HepG2 (cell line): ENCODE results near the gene SLC38A8. TPM values are rescaled to one million over a fixed set of nuclear protein-coding genes. Genes with fewer than 3 reads are reported as not detected.

Source experiments
- ATAC-seq: fragments of 200-7000 bp; cut with Tn5 transposase; 3 replicates; pipeline ENCODE4 v1.9.1; 2020; ENCODE audit warnings: mild to moderate bottlenecking, moderate library complexity
- BruUV-seq: library from RNA; stranded (reverse); fragments of 400-500 nt; replicated peaks from 2 replicates; lab custom pipeline; 2021; lab: Mats Ljungman, UMichigan
- CTCF ChIA-PET: fragments of 300-600 bp; formaldehyde crosslinking; extraction: SDS; loops from one replicate; lab custom pipeline; 2021; ENCODE audit warnings: low total read pairs, inconsistent platforms, low intra/inter-chr PET ratio; lab: Yijun Ruan, JAX
- POLR2A ChIA-PET: fragments of 350-600 bp; sonication (Branson Sonifier 250); formaldehyde crosslinking; loops from one replicate; lab custom pipeline; 2020; ENCODE audit warnings: antibody characterized with exemption, inconsistent platforms; lab: Yijun Ruan, JAX
- DNase-seq: peaks from one replicate; pipeline ENCODE4 v3.0.0-alpha.2; 2015; ENCODE audit warnings: low spot score
- FAIRE-seq: peaks from 3 replicates; lab custom pipeline; 2011; peaks lifted over from hg19 to GRCh38; lab: Jason Lieb, UNC
- H2AFZ ChIP-seq: one replicate; pipeline ENCODE4 v1.6.1; 2011; ENCODE audit warnings: low read length, inconsistent platforms
- H3K27ac ChIP-seq: fragments of 300-600 bp; 3 replicates; pipeline ENCODE4 v1.8.0; 2011; ENCODE audit warnings: mixed run types, mild to moderate bottlenecking, mixed read lengths, low read length, inconsistent platforms; ENCODE audit not compliant: insufficient read depth; ENCODE audit errors: extremely low read length
- H3K27me3 ChIP-seq, 2 experiments: fragments of 200-600 bp in 1 of 2; 2 replicates in 1 of 2; 3 replicates in 1 of 2; pipeline versions ENCODE4 v1.6.0 to v1.8.0; 2011; ENCODE audit warnings: low read length in 2 of 2, mild to moderate bottlenecking in 2 of 2, moderate library complexity in 2 of 2, inconsistent platforms in 1 of 2; ENCODE audit not compliant: insufficient read depth in 2 of 2, control insufficient read depth in 1 of 2
- H3K36me3 ChIP-seq, 2 experiments: fragments of 200-600 bp in 1 of 2; replicated peaks in 1 of 2; 2 replicates in 1 of 2; 3 replicates in 1 of 2; pipeline versions ENCODE4 v1.5.1 to v1.8.0; 2011; ENCODE audit warnings: low read length in 2 of 2, inconsistent platforms in 1 of 2; ENCODE audit not compliant: insufficient read depth in 2 of 2, control insufficient read depth in 1 of 2
- H3K4me1 ChIP-seq: 2 replicates; pipeline ENCODE4 v1.5.1; 2012; ENCODE audit warnings: low read length, inconsistent platforms; ENCODE audit not compliant: insufficient read depth
- H3K4me2 ChIP-seq: 2 replicates; pipeline ENCODE4 v1.6.0; 2011; ENCODE audit warnings: low read depth, low read length, inconsistent platforms
- H3K4me3 ChIP-seq, 3 experiments: fragments of 200-600 bp in 1 of 3; sonication (generic), shearing (Covaris generic) in 1 of 3; replicated peaks in 1 of 3; 2 replicates each; pipeline ENCODE4 v1.5.1; 2011 to 2016; ENCODE audit warnings: low read length in 3 of 3, inconsistent platforms in 2 of 3, low read depth in 2 of 3, mild to moderate bottlenecking in 2 of 3, control low read depth in 1 of 3, mixed read lengths in 1 of 3; ENCODE audit not compliant: insufficient read depth in 1 of 3
- H3K79me2 ChIP-seq: one replicate; pipeline ENCODE4 v1.6.1; 2011; ENCODE audit warnings: low read length, inconsistent platforms; ENCODE audit not compliant: insufficient read depth
- H3K9ac ChIP-seq: 2 replicates; pipeline ENCODE4 v1.6.0; 2011; ENCODE audit warnings: mild to moderate bottlenecking, low read depth, low read length, inconsistent platforms; ENCODE audit not compliant: insufficient read depth
- H3K9me3 ChIP-seq: 2 replicates; pipeline ENCODE4 v1.5.1; 2012; ENCODE audit warnings: mild to moderate bottlenecking, low read length
- H4K20me1 ChIP-seq: 2 replicates; pipeline ENCODE4 v1.6.0; 2011; ENCODE audit warnings: inconsistent platforms, mild to moderate bottlenecking, low read length, moderate library complexity; ENCODE audit not compliant: insufficient read depth
- AKAP8 ChIP-seq: sonication (generic); formaldehyde crosslinking; IDR thresholded peaks from 2 replicates; pipeline ENCODE4 v1.5.1; 2020; ENCODE audit warnings: mild to moderate bottlenecking, missing genetic modification reagents
- DNMT1 ChIP-seq: sonication (generic); formaldehyde crosslinking; IDR thresholded peaks from 2 replicates; pipeline ENCODE4 v1.5.1; 2020; ENCODE audit warnings: mild to moderate bottlenecking, missing genetic modification reagents
- EHMT2 ChIP-seq: fragments of 200-600 bp; sonication (generic); IDR thresholded peaks from 2 replicates; pipeline ENCODE4 v1.7.0; 2017; ENCODE audit warnings: antibody characterized with exemption, low read depth, low read length, borderline replicate concordance
- GZF1 ChIP-seq: sonication (generic); formaldehyde crosslinking; IDR thresholded peaks from 2 replicates; pipeline ENCODE4 v1.5.1; 2020; ENCODE audit warnings: mild to moderate bottlenecking, missing genetic modification reagents
- KLF6 ChIP-seq: IDR thresholded peaks from 2 replicates; pipeline ENCODE4 v1.8.0; 2016; ENCODE audit warnings: missing biosample characterization, missing genetic modification reagents
- LCORL ChIP-seq, 2 experiments: fragments of 450-650 bp in 1 of 2; sonication (generic) in 1 of 2; formaldehyde crosslinking in 1 of 2; IDR thresholded peaks; 2 replicates each; pipeline versions ENCODE4 v1.5.0 to v1.6.1; 2017 to 2020; ENCODE audit warnings: antibody characterized with exemption in 1 of 2, missing genetic modification reagents in 1 of 2
- MATR3 ChIP-seq: sonication (generic); formaldehyde crosslinking; IDR thresholded peaks from 2 replicates; pipeline ENCODE4 v1.4.0; 2020; ENCODE audit warnings: missing genetic modification reagents
- NFYC ChIP-seq: IDR thresholded peaks from 2 replicates; pipeline ENCODE4 v1.6.1; 2016; ENCODE audit warnings: missing genetic modification reagents, missing compliant biosample characterization
- POGK ChIP-seq: sonication (generic); formaldehyde crosslinking; conservative IDR thresholded peaks from 2 replicates; pipeline ENCODE4 v1.8.0; 2022; ENCODE audit warnings: mild to moderate bottlenecking, moderate library complexity, missing genetic modification reagents
- POLR2A ChIP-seq, 2 experiments: IDR thresholded peaks; 2 replicates each; pipeline ENCODE4 v1.6.1; 2011; ENCODE audit warnings: low read depth in 2 of 2, low read length in 2 of 2, mild to moderate bottlenecking in 1 of 2, moderate library complexity in 1 of 2; ENCODE audit not compliant: insufficient read depth in 1 of 2
- RNF219 ChIP-seq: sonication (generic); formaldehyde crosslinking; IDR thresholded peaks from 2 replicates; pipeline ENCODE4 v1.5.0; 2020; ENCODE audit warnings: mild to moderate bottlenecking, missing genetic modification reagents
- TOPORS ChIP-seq: sonication (generic); formaldehyde crosslinking; IDR thresholded peaks from 2 replicates; pipeline ENCODE4 v1.8.0; 2023; ENCODE audit warnings: mild to moderate bottlenecking, missing genetic modification reagents
- UBTF ChIP-seq: sonication (generic); formaldehyde crosslinking; IDR thresholded peaks from 2 replicates; pipeline ENCODE4 v1.4.0; 2020; ENCODE audit warnings: mild to moderate bottlenecking, missing genetic modification reagents
- ZFAT ChIP-seq: sonication (generic); formaldehyde crosslinking; conservative IDR thresholded peaks from 2 replicates; pipeline ENCODE4 v1.8.1; 2023; ENCODE audit warnings: missing genetic modification reagents, inconsistent platforms
- ZFP91 ChIP-seq: sonication (generic); formaldehyde crosslinking; IDR thresholded peaks from 2 replicates; pipeline ENCODE4 v1.9.0; 2022; ENCODE audit warnings: missing genetic modification reagents, mild to moderate bottlenecking, borderline replicate concordance
- ZNF235 ChIP-seq: sonication (generic); formaldehyde crosslinking; IDR thresholded peaks from 2 replicates; pipeline ENCODE4 v1.8.1; 2023; ENCODE audit warnings: mild to moderate bottlenecking, missing genetic modification reagents, borderline replicate concordance
- ZNF431 ChIP-seq: sonication (generic); formaldehyde crosslinking; IDR thresholded peaks from 2 replicates; pipeline ENCODE4 v1.9.0; 2022; ENCODE audit warnings: missing genetic modification reagents, low read depth, mild to moderate bottlenecking, borderline replicate concordance
- ZNF780A ChIP-seq: sonication (generic); formaldehyde crosslinking; IDR thresholded peaks from 2 replicates; pipeline ENCODE4 v1.8.0; 2022; ENCODE audit warnings: mild to moderate bottlenecking, missing genetic modification reagents, moderate library complexity
- WGBS: methylation state at CpG from one replicate; pipeline ENCODE4 v1.1.6; 2017; ENCODE audit warnings: low lambda C conversion rate; 5-methylcytosine and 5-hydroxymethylcytosine counted together
- in situ Hi-C: cut with HindIII; loops from 2 replicates; pipeline ENCODE4 v1.10.0; 2017; ENCODE audit warnings: low pct_unique_long_range_greater_than_20kb; ENCODE audit not compliant: extremely low pct_ligation_motif_present
- intact Hi-C: fragments of 100-400 bp; cut with micrococcal nuclease; formaldehyde crosslinking; loops from one replicate; pipeline ENCODE4 v1.10.0; 2022; ENCODE audit not compliant: unreplicated experiment
- polyA plus RNA-seq, 8 experiments: library from polyadenylated mRNA; depleted of rRNA in 3 of 8; stranded (reverse) in 7 of 8; unstranded in 1 of 8; fragments of >200 nt; fragmentation: Illumina TruSeq in 4 of 8; extraction: Trizol in 4 of 8; gene quantifications; 2 replicates each; pipeline versions ENCODE4 v1.2.1 to v1.2.3, GENCODE V29; 2011 to 2016; ENCODE audit warnings: low read depth in 4 of 8, missing spikeins in 1 of 8, mixed read lengths in 1 of 8; ENCODE audit not compliant: insufficient read depth in 1 of 8
- total RNA-seq, 5 experiments: library from RNA; depleted of rRNA; stranded (reverse); fragments of >200 nt; fragmentation: Illumina TruSeq; extraction: Trizol; gene quantifications; 2 replicates each; pipeline ENCODE4 v1.2.3, GENCODE V29; 2016; ENCODE audit warnings: low read depth in 1 of 5

The SLC38A8 gene
- total and polyA plus RNA-seq, 2 of the 13 experiments (the other 11 are each of a cell fraction or from before 2014, with no cell fraction given), result 0.24 to 0.37 TPM

GRCh38 chr16:84080378-84080777 lies 37.8 kb upstream of the SLC38A8 start:
- ChIA-PET CTCF (no interaction called here), POLR2A (interaction anchor here (0.9 kb wide), 1 partner anchor 36 kb away, joined by 3 read pairs; the partner anchor contains the start of gene MBTPS1)
- in situ Hi-C loops, result no loop called here
- FAIRE-seq (no peak), ATAC-seq (no peak), DNase-seq (no peak)
- no peak overlapping the region for H2AFZ ChIP-seq
- intact Hi-C loops, result no loop called here
- no peak overlapping the region for H3K9ac ChIP-seq
- no peaks in the 10 kb centered on the region for H3K9me3 ChIP-seq
- peaks cover 40 to 87% of the 10 kb centered on the region in 2 experiments for H3K36me3 ChIP-seq
- no peak overlapping the region for H3K27ac ChIP-seq
- peaks cover 7% of the 10 kb centered on the region; the same call in 1 of the 2 replicates for H4K20me1 ChIP-seq
- no peak overlapping the region for H3K4me2 ChIP-seq
- BruUV-seq, result no TSS peak
- WGBS, result 95% methylated on average over 5 of the region's 8 CpGs
- no peaks in the 10 kb centered on the region for H3K27me3 ChIP-seq
- no peaks in the 10 kb centered on the region for H3K4me1 ChIP-seq
- H3K4me3 ChIP-seq, result no peak overlapping the region
- peaks cover 2% of the 10 kb centered on the region for H3K79me2 ChIP-seq
- TF ChIP-seq POGK (CRISPR knock-in tag) (no peak), MATR3 (no peak), DNMT1 (no peak), ZNF431 (CRISPR knock-in tag) (no peak), TOPORS (no peak), KLF6 (CRISPR knock-in tag) (no peak), EHMT2 (no peak), ZNF235 (CRISPR knock-in tag) (no peak), GZF1 (CRISPR knock-in tag) (no peak), UBTF (CRISPR knock-in tag) (no peak), LCORL (IDR thresholded peaks at IDR 0.05) (no peak), LCORL (CRISPR knock-in tag; IDR thresholded peaks at IDR 0.05) (no peak), NFYC (CRISPR knock-in tag) (no peak), AKAP8 (CRISPR knock-in tag) (no peak), ZNF780A (CRISPR knock-in tag) (no peak), ZFP91 (CRISPR knock-in tag) (no peak), POLR2A (IDR thresholded peaks at IDR 0.05; ENCODE audit: insufficient read depth in 1 of 2, low read depth in 2 of 2, low read length in 2 of 2) (no peak), ZFAT (CRISPR knock-in tag) (no peak), RNF219 (CRISPR knock-in tag) (no peak)
